Suppressor macrophage treated with lipopolysaccharide for 1 hour (primary cell): ENCODE results near the gene EDNRA.
A peak's percentile ranks its signal among the peaks of the same experiment; 100 is the strongest.

Source experiments
- DNase-seq, 3 donors: peaks; one replicate each; pipeline ENCODE4 v3.0.0-alpha.2; 2020 to 2022

The EDNRA gene

GRCh38 chr4:147590249-147590920 is 109.5 kb downstream of the EDNRA start:
- peak; percentile 54 to 69 (median 58) for DNase-seq

GRCh38 chr4:147591106-147591505 is 110.2 kb downstream of the EDNRA start:
- no peak for DNase-seq

DNA sequence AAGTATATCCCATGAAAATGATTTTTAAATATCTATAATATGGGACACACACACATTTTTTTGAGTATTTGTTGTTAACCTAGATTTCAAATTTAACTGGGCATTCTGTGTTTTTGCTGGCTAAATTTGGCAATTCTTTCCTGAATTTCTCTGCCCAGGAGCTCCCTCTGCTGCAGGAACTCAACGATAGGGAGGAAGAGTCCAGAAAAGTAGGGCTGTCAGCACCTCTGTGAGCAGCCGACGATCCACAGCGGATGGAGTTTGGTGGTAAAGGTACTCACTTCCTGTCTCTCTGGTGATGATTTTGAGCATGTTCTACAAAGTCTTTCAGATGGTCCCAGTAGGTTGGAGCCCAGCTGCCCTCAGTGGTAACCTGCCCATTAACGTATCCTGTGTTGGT is 113.2 kb downstream of the EDNRA start:
- no peak for DNase-seq
